Measurements from ENCODE around the gene EMD.

The EMD gene

GRCh38 chrX:154350429-154351182, 28.5 kb upstream of the EMD start:
- no peaks in the 10 kb centered on the region for H3K4me1 ChIP-seq
- in situ Hi-C loops (cut with MboI; ENCODE audit: low sequenced_read_pairs): loop anchor here (25.0 kb wide), 1 partner anchor 187 kb away; the partner anchor contains the start of genes G6PD and IKBKG
- no peak for DNase-seq (ENCODE audit: low spot score in 2 of 2)

GRCh38 chrX:154351183-154352011, 27.7 kb upstream of the EMD start:
- no peaks in the 10 kb centered on the region for H3K9me3 ChIP-seq
- peaks cover 84% of the 10 kb centered on the region for H3K36me3 ChIP-seq (replicated peaks)
- no peak overlapping the region for H3K4me3 ChIP-seq
- H3K4me1 ChIP-seq: no peaks in the 10 kb centered on the region
- DNase-seq (ENCODE audit: low spot score in 2 of 2): no peak
- H3K27me3 ChIP-seq (ENCODE audit: low read depth): no peaks in the 10 kb centered on the region
- in situ Hi-C loops (cut with MboI; ENCODE audit: low sequenced_read_pairs): loop anchor here (25.0 kb wide), 1 partner anchor 186 kb away; the partner anchor contains the start of genes G6PD and IKBKG

More at GRCh38 chrX:154350429-154351182, 28.5 kb upstream of the EMD start:
- peaks cover 76% of the 10 kb centered on the region for H3K36me3 ChIP-seq (replicated peaks)
- no peaks in the 10 kb centered on the region for H3K27me3 ChIP-seq (ENCODE audit: low read depth)
- H3K9me3 ChIP-seq: no peaks in the 10 kb centered on the region
- H3K4me3 ChIP-seq: no peak overlapping the region

DNA sequence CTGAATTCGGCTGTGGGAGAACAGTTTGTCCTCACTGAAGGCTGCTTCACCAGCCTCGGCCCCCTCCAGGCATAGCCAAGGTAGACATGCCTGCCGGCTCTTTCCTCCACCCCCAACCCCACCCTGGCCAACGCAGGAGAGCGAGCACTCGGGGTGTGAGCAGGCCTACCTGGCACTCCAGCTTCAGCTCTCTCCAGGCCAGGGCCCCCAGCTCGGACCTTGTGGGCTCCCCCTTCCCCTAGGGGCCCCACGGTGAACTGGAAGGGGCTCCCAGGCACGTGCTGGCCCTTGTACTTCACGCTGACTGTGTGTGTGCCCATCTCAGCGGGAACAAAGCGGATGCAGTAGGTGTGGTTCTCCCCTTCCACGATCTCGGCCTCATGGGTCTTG, 27.1 kb upstream of the EMD start:
- Histone ChIP-seq H3K4me1 (no peaks in the 10 kb centered on the region), H3K9me3 (no peaks in the 10 kb centered on the region), H3K4me3 (no peak overlapping the region), H3K27me3 (ENCODE audit: low read depth) (no peaks in the 10 kb centered on the region), H3K36me3 (replicated peaks) (peaks cover 90% of the 10 kb centered on the region)
- no peak for DNase-seq (ENCODE audit: low spot score in 2 of 2)
- in situ Hi-C loops (cut with MboI; ENCODE audit: low sequenced_read_pairs): loop anchor here (25.0 kb wide), 1 partner anchor 185 kb away; the partner anchor contains the start of genes G6PD and IKBKG

DNA sequence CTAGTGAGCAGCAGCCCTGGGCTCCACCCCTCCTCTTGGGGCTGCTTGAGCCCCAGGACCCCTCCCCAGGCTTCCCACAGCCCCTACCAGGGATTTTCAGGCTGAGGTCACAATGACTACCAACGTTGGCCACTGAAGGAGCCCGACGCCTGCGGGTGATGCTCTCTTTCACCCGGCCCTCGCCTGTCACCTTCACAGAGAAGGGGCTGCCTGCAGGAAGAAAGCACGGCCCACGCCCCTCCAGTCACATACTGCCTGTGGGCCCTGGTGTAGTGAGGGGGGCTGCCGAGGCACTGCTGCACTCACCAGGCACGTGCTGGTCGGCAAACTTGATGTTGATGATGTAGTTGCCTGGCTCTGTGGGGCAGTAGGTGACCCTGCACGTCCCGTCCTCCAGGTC, 26.6 kb upstream of the EMD start:
- in situ Hi-C loops (cut with MboI; ENCODE audit: low sequenced_read_pairs): loop anchor here (25.0 kb wide), 1 partner anchor 185 kb away; the partner anchor contains the start of genes G6PD and IKBKG
- Histone ChIP-seq H3K27me3 (ENCODE audit: low read depth) (no peaks in the 10 kb centered on the region), H3K36me3 (replicated peaks) (peaks cover 95% of the 10 kb centered on the region), H3K9me3 (no peaks in the 10 kb centered on the region), H3K4me1 (no peaks in the 10 kb centered on the region), H3K4me3 (no peak overlapping the region)
- DNase-seq (ENCODE audit: low spot score in 2 of 2): no peak

DNA sequence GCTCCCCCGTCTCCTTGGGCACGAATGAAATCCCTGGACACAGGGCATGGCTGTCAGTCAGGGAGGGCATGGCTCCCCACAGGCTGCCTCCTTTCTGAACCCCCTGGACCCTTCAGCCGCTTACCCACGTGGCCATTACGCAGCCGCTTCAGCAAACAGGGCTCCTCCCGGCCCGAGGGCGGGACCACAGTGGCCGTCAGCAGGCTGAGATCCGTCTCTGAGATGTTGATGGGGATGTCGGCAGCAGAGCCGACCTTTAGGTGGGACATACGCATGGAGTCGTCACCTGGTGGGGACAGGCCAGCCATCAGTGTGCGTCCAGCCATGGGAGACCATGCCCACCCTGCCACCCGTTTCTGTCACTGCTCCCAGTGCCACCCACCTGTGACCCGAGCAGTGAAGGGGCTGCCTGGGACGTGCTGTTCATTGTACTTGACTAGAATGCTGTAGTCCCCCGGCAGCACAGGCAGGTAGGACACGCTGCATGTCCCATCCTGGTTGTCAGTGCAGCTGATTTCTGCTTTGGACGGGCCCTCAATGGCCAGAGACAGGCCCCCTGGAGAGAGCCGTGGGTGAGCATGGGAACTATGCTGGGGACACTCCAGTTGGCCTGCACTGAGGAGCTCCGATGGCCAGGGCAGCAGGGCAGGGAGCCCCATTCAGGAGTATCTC, 25.8 kb upstream of the EMD start:
- H3K4me3 ChIP-seq: no peak overlapping the region
- peaks cover 100% of the 10 kb centered on the region for H3K36me3 ChIP-seq (replicated peaks)
- no peaks in the 10 kb centered on the region for H3K9me3 ChIP-seq
- H3K27me3 ChIP-seq (ENCODE audit: low read depth): no peaks in the 10 kb centered on the region
- in situ Hi-C loops (cut with MboI; ENCODE audit: low sequenced_read_pairs): loop anchor here (25.0 kb wide), 1 partner anchor 184 kb away; the partner anchor contains the start of genes G6PD and IKBKG
- no peak for DNase-seq (ENCODE audit: low spot score in 2 of 2)
- H3K4me1 ChIP-seq: no peaks in the 10 kb centered on the region

- in situ Hi-C loops (cut with MboI; ENCODE audit: low sequenced_read_pairs): loop anchor here (25.0 kb wide), 1 partner anchor 183 kb away; the partner anchor contains the start of genes G6PD and IKBKG
- Histone ChIP-seq H3K36me3 (replicated peaks) (peaks cover 100% of the 10 kb centered on the region), H3K9me3 (no peaks in the 10 kb centered on the region), H3K4me3 (no peak overlapping the region), H3K4me1 (no peaks in the 10 kb centered on the region), H3K27me3 (ENCODE audit: low read depth) (no peaks in the 10 kb centered on the region)
- DNase-seq (ENCODE audit: low spot score in 2 of 2): no peak
Observed at GRCh38 chrX:154354013-154354412, 25.1 kb upstream of the EMD start.

GRCh38 chrX:154354516-154354915, 24.6 kb upstream of the EMD start:
- Histone ChIP-seq H3K9me3 (no peaks in the 10 kb centered on the region), H3K36me3 (replicated peaks) (peaks cover 100% of the 10 kb centered on the region)

DNA sequence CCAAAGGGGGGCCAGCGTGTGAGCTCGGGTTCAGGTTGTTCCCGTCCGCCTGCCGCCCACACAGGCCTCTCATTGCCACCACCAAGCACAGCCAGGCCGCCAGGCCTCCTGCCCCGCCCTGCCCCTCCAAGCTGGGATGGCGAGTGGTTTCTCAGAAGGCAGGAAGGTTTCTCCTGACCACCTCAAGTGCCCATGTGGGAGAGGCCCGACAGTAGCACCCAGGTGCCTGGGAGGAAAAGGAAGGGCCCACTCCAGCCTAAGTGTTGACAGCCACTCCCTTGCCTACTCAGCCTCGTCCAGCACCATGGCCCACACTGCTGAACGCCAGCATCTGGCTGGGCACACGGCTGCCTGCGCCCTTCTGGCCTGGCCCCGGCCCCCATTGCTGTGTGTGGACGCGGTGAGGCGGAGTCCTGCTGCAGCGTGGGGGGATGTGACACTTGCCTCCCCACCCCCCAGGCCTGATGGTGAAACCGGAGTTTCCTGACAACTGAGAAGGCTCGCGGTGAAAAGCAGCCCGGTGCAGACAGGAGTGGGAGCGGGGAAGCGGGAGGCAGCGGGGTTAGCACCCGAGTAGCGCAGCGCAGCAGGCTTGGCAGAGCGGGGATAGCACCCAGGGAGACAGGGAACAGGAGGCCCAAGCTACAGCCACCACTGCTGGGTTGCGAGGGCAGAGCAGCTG, 23.9 kb upstream of the EMD start:
- in situ Hi-C loops (cut with MboI; ENCODE audit: low sequenced_read_pairs): loop anchor here (25.0 kb wide), 1 partner anchor 182 kb away; the partner anchor contains the start of genes G6PD and IKBKG
- Histone ChIP-seq H3K27me3 (ENCODE audit: low read depth) (no peaks in the 10 kb centered on the region), H3K4me3 (no peak overlapping the region), H3K9me3 (no peaks in the 10 kb centered on the region), H3K4me1 (no peaks in the 10 kb centered on the region), H3K36me3 (replicated peaks) (peaks cover 100% of the 10 kb centered on the region)
- no peak for DNase-seq (ENCODE audit: low spot score in 2 of 2)

More at GRCh38 chrX:154354516-154354915, 24.6 kb upstream of the EMD start:
- Histone ChIP-seq H3K27me3 (ENCODE audit: low read depth) (no peaks in the 10 kb centered on the region), H3K4me1 (no peaks in the 10 kb centered on the region), H3K4me3 (no peak overlapping the region)
- DNase-seq (ENCODE audit: low spot score in 2 of 2): no peak
- in situ Hi-C loops (cut with MboI; ENCODE audit: low sequenced_read_pairs): loop anchor here (25.0 kb wide), 1 partner anchor 183 kb away; the partner anchor contains the start of genes G6PD and IKBKG

GRCh38 chrX:154355776-154356140, 23.3 kb upstream of the EMD start:
- H3K9me3 ChIP-seq: no peaks in the 10 kb centered on the region
- no peaks in the 10 kb centered on the region for H3K4me1 ChIP-seq
- no peak for DNase-seq (ENCODE audit: low spot score in 2 of 2)
- H3K4me3 ChIP-seq: no peak overlapping the region
- peaks cover 100% of the 10 kb centered on the region for H3K36me3 ChIP-seq (replicated peaks)
- in situ Hi-C loops (cut with MboI; ENCODE audit: low sequenced_read_pairs): loop anchor here (25.0 kb wide), 1 partner anchor 182 kb away; the partner anchor contains the start of genes G6PD and IKBKG
- no peaks in the 10 kb centered on the region for H3K27me3 ChIP-seq (ENCODE audit: low read depth)

- no peak for DNase-seq (ENCODE audit: low spot score in 2 of 2)
- peaks cover 98% of the 10 kb centered on the region for H3K36me3 ChIP-seq (replicated peaks)
- H3K9me3 ChIP-seq: no peaks in the 10 kb centered on the region
- H3K27me3 ChIP-seq (ENCODE audit: low read depth): no peaks in the 10 kb centered on the region
- no peak overlapping the region for H3K4me3 ChIP-seq
- H3K4me1 ChIP-seq: no peaks in the 10 kb centered on the region
- in situ Hi-C loops (cut with MboI; ENCODE audit: low sequenced_read_pairs): loop anchor here (25.0 kb wide), 1 partner anchor 181 kb away; the partner anchor contains the start of genes G6PD and IKBKG
Observed at GRCh38 chrX:154356596-154356995, 22.5 kb upstream of the EMD start.

DNA sequence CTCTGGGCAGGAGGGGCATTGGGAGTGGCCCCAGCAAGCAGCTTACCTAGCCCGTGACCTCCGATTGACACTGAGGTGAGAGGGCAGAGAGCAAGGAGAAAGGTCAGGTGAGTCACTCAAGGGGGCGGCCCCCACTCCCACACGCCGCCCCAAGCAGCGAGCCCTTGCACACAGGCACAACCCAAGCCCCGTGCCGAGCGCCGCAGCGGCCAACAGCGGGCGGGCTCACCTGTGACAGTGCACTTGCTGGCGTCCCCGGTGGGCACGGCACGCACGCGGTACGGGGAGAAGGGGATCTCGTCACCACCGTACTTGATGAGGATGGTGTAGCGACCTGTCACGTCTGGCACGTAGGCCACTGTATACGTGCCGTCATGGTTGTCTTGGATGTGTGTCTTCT, 21.9 kb upstream of the EMD start:
- Histone ChIP-seq H3K4me3 (no peak overlapping the region), H3K36me3 (replicated peaks) (peaks cover 98% of the 10 kb centered on the region), H3K27me3 (ENCODE audit: low read depth) (no peaks in the 10 kb centered on the region), H3K9me3 (no peaks in the 10 kb centered on the region), H3K4me1 (no peaks in the 10 kb centered on the region)
- DNase-seq (ENCODE audit: low spot score in 2 of 2): no peak
- in situ Hi-C loops (cut with MboI; ENCODE audit: low sequenced_read_pairs): loop anchor here (25.0 kb wide), 1 partner anchor 180 kb away; the partner anchor contains the start of genes G6PD and IKBKG

DNA sequence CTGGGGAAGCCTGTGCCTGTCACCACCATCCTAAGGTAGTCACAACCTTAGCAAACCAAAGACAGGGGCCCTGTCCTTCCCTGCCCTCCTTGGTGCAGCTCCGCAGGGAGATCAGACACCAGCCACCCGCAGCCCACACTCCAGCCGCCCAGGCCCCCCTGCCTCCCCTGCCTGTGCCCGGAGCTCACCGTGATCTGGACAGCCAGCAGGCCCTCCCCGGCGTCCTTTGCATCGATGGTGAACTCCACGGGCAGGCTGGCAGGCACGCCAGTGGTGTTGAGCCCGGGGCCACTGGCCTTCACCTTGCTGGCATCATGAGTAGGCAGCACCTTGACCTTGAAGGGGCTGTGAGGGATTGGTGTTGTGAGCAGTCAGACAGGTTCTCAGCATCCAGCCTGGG, 21.1 kb upstream of the EMD start:
- in situ Hi-C loops (cut with MboI; ENCODE audit: low sequenced_read_pairs): loop anchor here (25.0 kb wide), 1 partner anchor 179 kb away; the partner anchor contains the start of genes G6PD and IKBKG

More for the DNA sequence above, 21.1 kb upstream of the EMD start:
- Histone ChIP-seq H3K4me1 (no peaks in the 10 kb centered on the region), H3K36me3 (replicated peaks) (peaks cover 98% of the 10 kb centered on the region), H3K9me3 (no peaks in the 10 kb centered on the region), H3K4me3 (no peak overlapping the region), H3K27me3 (ENCODE audit: low read depth) (no peaks in the 10 kb centered on the region)
- DNase-seq (ENCODE audit: low spot score in 2 of 2): no peak
